PC-3 (cell line): ENCODE results near the gene ZAR1.

Source experiments
- EZH2 ChIP-seq: fragments of 300-600 bp; sonication (generic); IDR thresholded peaks from one replicate; pipeline ENCODE4 v1.6.1; 2017; ENCODE audit warnings: antibody characterized with exemption, mild to moderate bottlenecking, low read length; ENCODE audit not compliant: unreplicated experiment
- TF ChIP-seq, protein P1 (sequence below): fragments of 300-600 bp; sonication (generic); conservative IDR thresholded peaks from 2 replicates; pipeline ENCODE4 v1.5.1; 2017; ENCODE audit warnings: antibody characterized with exemption, low read depth, mild to moderate bottlenecking, low read length

DNA sequence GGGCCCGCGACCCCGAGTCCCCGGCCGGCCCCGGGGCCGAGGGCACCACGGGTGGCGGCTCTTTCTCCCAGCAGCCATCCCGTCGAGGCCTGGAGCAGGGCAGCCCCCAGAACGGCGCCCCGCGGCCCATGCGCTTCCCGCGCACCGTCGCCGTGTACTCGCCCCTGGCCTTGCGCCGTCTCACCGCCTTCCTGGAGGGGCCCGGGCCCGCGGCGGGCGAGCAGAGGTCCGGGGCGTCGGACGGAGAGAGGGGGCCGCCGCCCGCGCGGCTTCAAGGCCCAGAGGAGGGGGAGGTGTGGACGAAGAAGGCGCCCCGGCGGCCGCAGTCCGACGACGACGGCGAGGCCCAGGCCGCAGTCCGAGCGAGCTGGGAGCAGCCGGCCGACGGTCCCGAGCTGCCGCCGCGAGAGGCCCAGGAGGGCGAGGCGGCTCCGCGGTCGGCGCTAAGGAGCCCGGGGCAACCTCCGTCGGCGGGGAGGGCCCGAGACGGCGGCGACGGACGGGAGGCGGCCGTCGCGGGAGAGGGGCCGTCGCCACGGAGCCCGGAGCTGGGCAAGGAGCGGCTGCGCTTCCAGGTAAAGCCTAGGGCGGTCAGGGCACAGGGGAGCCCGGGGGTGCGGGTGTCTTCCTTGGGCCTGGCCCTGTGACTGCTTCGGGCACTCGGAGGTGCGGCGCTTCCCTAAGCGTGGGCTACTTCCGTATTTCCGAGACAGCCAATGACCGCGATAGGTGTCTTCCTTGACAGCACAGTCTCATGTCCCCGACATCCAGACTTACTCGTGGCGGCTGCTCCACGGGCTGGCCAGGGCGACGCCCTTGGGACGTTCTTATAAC lies 845 bp downstream of the ZAR1 start:
- no peak for TF ChIP-seq EZH2
- TF ChIP-seq, protein P1, sequence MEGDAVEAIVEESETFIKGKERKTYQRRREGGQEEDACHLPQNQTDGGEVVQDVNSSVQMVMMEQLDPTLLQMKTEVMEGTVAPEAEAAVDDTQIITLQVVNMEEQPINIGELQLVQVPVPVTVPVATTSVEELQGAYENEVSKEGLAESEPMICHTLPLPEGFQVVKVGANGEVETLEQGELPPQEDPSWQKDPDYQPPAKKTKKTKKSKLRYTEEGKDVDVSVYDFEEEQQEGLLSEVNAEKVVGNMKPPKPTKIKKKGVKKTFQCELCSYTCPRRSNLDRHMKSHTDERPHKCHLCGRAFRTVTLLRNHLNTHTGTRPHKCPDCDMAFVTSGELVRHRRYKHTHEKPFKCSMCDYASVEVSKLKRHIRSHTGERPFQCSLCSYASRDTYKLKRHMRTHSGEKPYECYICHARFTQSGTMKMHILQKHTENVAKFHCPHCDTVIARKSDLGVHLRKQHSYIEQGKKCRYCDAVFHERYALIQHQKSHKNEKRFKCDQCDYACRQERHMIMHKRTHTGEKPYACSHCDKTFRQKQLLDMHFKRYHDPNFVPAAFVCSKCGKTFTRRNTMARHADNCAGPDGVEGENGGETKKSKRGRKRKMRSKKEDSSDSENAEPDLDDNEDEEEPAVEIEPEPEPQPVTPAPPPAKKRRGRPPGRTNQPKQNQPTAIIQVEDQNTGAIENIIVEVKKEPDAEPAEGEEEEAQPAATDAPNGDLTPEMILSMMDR, result no peak
